BE2C (cell line): Measurements from ENCODE around the gene ASTN2.

ENCODE experiments used
- DNase-seq: peaks from one replicate; pipeline ENCODE4 v3.0.0-alpha.2; 2020
- H3K27me3 ChIP-seq: fragments of 250-450 bp; sonication (Bioruptor Pico); 2 replicates; pipeline ENCODE4 v1.5.1; 2020; ENCODE audit warnings: mild to moderate bottlenecking
- H3K36me3 ChIP-seq: fragments of 250-450 bp; sonication (Bioruptor Pico); 2 replicates; pipeline ENCODE4 v1.5.1; 2020; ENCODE audit warnings: mild to moderate bottlenecking
- H3K4me1 ChIP-seq: fragments of 250-450 bp; sonication (Bioruptor Pico); 2 replicates; pipeline ENCODE4 v1.5.1; 2020
- H3K4me3 ChIP-seq: 2 replicates; pipeline ENCODE4 v1.5.1; 2011; ENCODE audit warnings: low read depth, low read length
- H3K9me3 ChIP-seq: fragments of 250-450 bp; sonication (Bioruptor Pico); 2 replicates; pipeline ENCODE4 v1.5.1; 2020
- CTCF ChIP-seq: IDR thresholded peaks from 2 replicates; pipeline ENCODE4 v1.5.1; 2012; ENCODE audit warnings: mild to moderate bottlenecking, low read depth, low read length

The ASTN2 gene

GRCh38 chr9:117293206-117294114 lies 121.4 kb downstream of the ASTN2 start:
- Histone ChIP-seq H3K27me3 (no peaks in the 10 kb centered on the region), H3K4me3 (no peak overlapping the region), H3K4me1 (peaks cover 25% of the 10 kb centered on the region), H3K36me3 (peaks cover 49% of the 10 kb centered on the region), H3K9me3 (no peaks in the 10 kb centered on the region)
- TF ChIP-seq CTCF = no peak
- DNase-seq = no peak

DNA sequence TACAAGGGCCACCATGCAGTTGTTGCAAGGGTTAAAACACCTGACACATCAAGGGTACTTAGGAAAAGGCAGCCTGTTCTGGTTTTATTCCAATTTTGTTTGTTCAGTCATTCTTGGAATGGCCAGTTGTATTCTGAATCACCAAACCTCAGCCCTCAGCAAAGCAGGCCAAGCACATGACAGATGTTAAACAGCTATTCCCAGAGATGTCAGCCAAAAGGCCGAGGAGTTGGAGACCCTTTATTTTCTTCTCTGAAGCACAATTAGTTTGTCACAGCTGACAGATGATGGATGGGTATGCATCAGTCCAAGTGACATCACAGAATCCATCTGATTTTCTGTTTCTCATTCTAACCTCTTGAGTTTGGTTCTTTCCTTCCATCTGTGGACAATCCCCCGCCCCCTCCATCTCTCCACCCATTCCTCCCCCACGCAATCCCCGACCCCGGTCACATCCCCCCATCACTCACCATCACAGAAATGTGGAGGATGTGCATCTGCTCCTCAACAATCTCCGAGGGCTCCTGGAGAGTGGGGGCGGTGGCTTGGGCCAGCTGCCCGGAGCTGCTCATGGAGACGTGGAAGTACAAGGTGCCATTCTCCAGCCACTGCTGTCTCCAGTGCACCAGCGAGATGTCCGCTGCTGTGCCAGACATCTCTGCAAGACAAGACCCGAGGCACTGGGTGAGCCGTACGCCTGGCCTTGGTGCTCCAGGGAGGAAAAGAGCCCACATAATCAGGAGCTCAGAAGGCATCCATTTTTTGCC lies 123.8 kb downstream of the ASTN2 start:
- no peaks in the 10 kb centered on the region for H3K27me3 ChIP-seq
- no peak for TF ChIP-seq CTCF
- no peaks in the 10 kb centered on the region for H3K9me3 ChIP-seq
- H3K36me3 ChIP-seq = peaks cover 61% of the 10 kb centered on the region
- peaks cover 31% of the 10 kb centered on the region for H3K4me1 ChIP-seq
- no peak overlapping the region for H3K4me3 ChIP-seq
- peak; percentile 27 for DNase-seq

- H3K4me1 ChIP-seq = peaks cover 37% of the 10 kb centered on the region
- H3K4me3 ChIP-seq = no peak overlapping the region
- H3K9me3 ChIP-seq = no peaks in the 10 kb centered on the region
- H3K36me3 ChIP-seq = peaks cover 58% of the 10 kb centered on the region
- TF ChIP-seq CTCF = no peak
- no peaks in the 10 kb centered on the region for H3K27me3 ChIP-seq
- no peak for DNase-seq
These were observed 124.5 kb downstream of the ASTN2 start for GRCh38 chr9:117290306-117290840.

GRCh38 chr9:117286245-117286644 lies 128.6 kb downstream of the ASTN2 start:
- Histone ChIP-seq H3K4me1 (peaks cover 38% of the 10 kb centered on the region), H3K36me3 (peaks cover 45% of the 10 kb centered on the region), H3K4me3 (no peak overlapping the region), H3K9me3 (no peaks in the 10 kb centered on the region), H3K27me3 (no peaks in the 10 kb centered on the region)
- DNase-seq = peak; percentile 18
- no peak for TF ChIP-seq CTCF

- H3K9me3 ChIP-seq = no peaks in the 10 kb centered on the region
- H3K4me1 ChIP-seq = peaks cover 42% of the 10 kb centered on the region
- no peak for TF ChIP-seq CTCF
- H3K27me3 ChIP-seq = no peaks in the 10 kb centered on the region
- DNase-seq = peak; percentile 48
- no peak overlapping the region for H3K4me3 ChIP-seq
- peaks cover 35% of the 10 kb centered on the region for H3K36me3 ChIP-seq
These were observed 130.4 kb downstream of the ASTN2 start for GRCh38 chr9:117284414-117284813.
